Liver (tissue), 9 donors: ENCODE measurements around the gene KSR1. TPM values are rescaled to one million over a fixed set of nuclear protein-coding genes. Genes with fewer than 3 reads are reported as not detected.

ENCODE experiments used
- DNase-seq: peaks from one replicate; pipeline ENCODE4 v3.0.0-alpha.2; 2017; ENCODE audit warnings: low spot score
- H3K27ac ChIP-seq, 2 donors: one replicate each; pipeline ENCODE4 v1.7.0; 2013; ENCODE audit warnings: inconsistent platforms in 2 of 2, low read length in 2 of 2, control low read depth in 1 of 2, low read depth in 1 of 2, mild to moderate bottlenecking in 1 of 2
- H3K27me3 ChIP-seq, 4 donors: one replicate each; pipeline versions ENCODE4 v1.6.1 to v1.7.0; 2013; ENCODE audit warnings: low read length in 3 of 4, inconsistent platforms in 1 of 4, mild to moderate bottlenecking in 1 of 4, moderate library complexity in 1 of 4; ENCODE audit not compliant: control insufficient read depth in 4 of 4, insufficient read depth in 4 of 4
- H3K36me3 ChIP-seq, 4 donors: one replicate each; pipeline versions ENCODE4 v1.6.1 to v1.7.0; 2013; ENCODE audit warnings: low read length in 3 of 4, mild to moderate bottlenecking in 3 of 4, low read depth in 1 of 4, moderate library complexity in 1 of 4; ENCODE audit not compliant: control insufficient read depth in 4 of 4, insufficient read depth in 3 of 4
- H3K4me1 ChIP-seq, 4 donors: one replicate each; pipeline versions ENCODE4 v1.6.1 to v1.7.0; 2013; ENCODE audit warnings: low read length in 3 of 4, mild to moderate bottlenecking in 3 of 4, moderate library complexity in 1 of 4; ENCODE audit not compliant: control insufficient read depth in 4 of 4, insufficient read depth in 4 of 4
- H3K4me3 ChIP-seq, 3 donors: one replicate each; pipeline versions ENCODE4 v1.6.1 to v1.7.0; 2013; ENCODE audit warnings: low read length in 3 of 3, control low read depth in 1 of 3, low read depth in 1 of 3, mild to moderate bottlenecking in 1 of 3
- H3K9ac ChIP-seq, 2 donors: one replicate each; pipeline ENCODE4 v1.7.0; 2013; ENCODE audit warnings: low read length in 2 of 2, mild to moderate bottlenecking in 2 of 2, moderate library complexity in 2 of 2, control low read depth in 1 of 2, low read depth in 1 of 2
- H3K9me3 ChIP-seq, 4 donors: one replicate each; pipeline versions ENCODE4 v1.6.1 to v1.7.0; 2013; ENCODE audit warnings: low read length in 3 of 4; ENCODE audit not compliant: control insufficient read depth in 4 of 4
- ATF3 ChIP-seq: IDR thresholded peaks from 2 replicates; pipeline ENCODE4 v1.6.1; 2016; ENCODE audit warnings: antibody characterized with exemption
- CTCF ChIP-seq: fragments of 150-350 bp; IDR thresholded peaks from 2 replicates; pipeline ENCODE4 v1.5.1; 2017; ENCODE audit warnings: improper control_type of control experiment, low read depth, low read length; ENCODE audit not compliant: missing input control
- EGR1 ChIP-seq, 2 donors: IDR thresholded peaks; 2 replicates each; pipeline ENCODE4 v1.6.1; 2016 to 2018; ENCODE audit warnings: antibody characterized with exemption in 2 of 2, low read depth in 2 of 2
- FOXA1 ChIP-seq: IDR thresholded peaks from 2 replicates; pipeline ENCODE4 v1.6.1; 2016; ENCODE audit warnings: antibody characterized with exemption
- FOXA2 ChIP-seq: IDR thresholded peaks from 2 replicates; pipeline ENCODE4 v1.6.1; 2016; ENCODE audit warnings: antibody characterized with exemption
- GABPA ChIP-seq, 2 donors: IDR thresholded peaks in 1 of 2; conservative IDR thresholded peaks in 1 of 2; 2 replicates each; pipeline ENCODE4 v1.6.1; 2016; ENCODE audit warnings: antibody characterized with exemption in 2 of 2, mild to moderate bottlenecking in 1 of 2, moderate library complexity in 1 of 2
- HNF4A ChIP-seq, 2 donors: conservative IDR thresholded peaks; 2 replicates each; pipeline ENCODE4 v1.6.1; 2016; ENCODE audit warnings: antibody characterized with exemption in 2 of 2, mild to moderate bottlenecking in 2 of 2
- HNF4G ChIP-seq: IDR thresholded peaks from 2 replicates; pipeline ENCODE4 v1.6.1; 2016; ENCODE audit warnings: antibody characterized with exemption
- JUND ChIP-seq, 2 donors: IDR thresholded peaks; 2 replicates each; pipeline ENCODE4 v1.6.1; 2016; ENCODE audit warnings: antibody characterized with exemption in 2 of 2
- MAX ChIP-seq: IDR thresholded peaks from 2 replicates; pipeline ENCODE4 v1.6.1; 2016; ENCODE audit warnings: antibody characterized with exemption
- NR2F2 ChIP-seq: IDR thresholded peaks from 2 replicates; pipeline ENCODE4 v1.6.1; 2016; ENCODE audit warnings: antibody characterized with exemption
- RAD21 ChIP-seq, 2 donors: IDR thresholded peaks; 2 replicates each; pipeline ENCODE4 v1.6.1; 2016; ENCODE audit warnings: antibody characterized with exemption in 2 of 2, mild to moderate bottlenecking in 2 of 2
- REST ChIP-seq: IDR thresholded peaks from 2 replicates; pipeline ENCODE4 v1.6.1; 2016; ENCODE audit warnings: antibody characterized with exemption, mild to moderate bottlenecking
- RXRA ChIP-seq, 2 donors: IDR thresholded peaks; 2 replicates each; pipeline ENCODE4 v1.6.1; 2017 to 2018; ENCODE audit warnings: antibody characterized with exemption in 2 of 2, mild to moderate bottlenecking in 1 of 2
- SP1 ChIP-seq: IDR thresholded peaks from 2 replicates; pipeline ENCODE4 v1.6.1; 2018; ENCODE audit warnings: antibody characterized with exemption, mild to moderate bottlenecking
- TAF1 ChIP-seq: conservative IDR thresholded peaks from 2 replicates; pipeline ENCODE4 v1.6.1; 2016; ENCODE audit warnings: antibody characterized with exemption, mild to moderate bottlenecking
- YY1 ChIP-seq: IDR thresholded peaks from 2 replicates; pipeline ENCODE4 v1.6.1; 2016; ENCODE audit warnings: antibody characterized with exemption, mild to moderate bottlenecking
- ZBTB33 ChIP-seq: IDR thresholded peaks from 2 replicates; pipeline ENCODE4 v1.6.1; 2016; ENCODE audit warnings: antibody characterized with exemption
- WGBS: extraction: QIAGEN DNeasy Blood & Tissue Kit; methylation state at CpG from one replicate; pipeline ENCODE4 v1.1.7; 2013; 5-methylcytosine and 5-hydroxymethylcytosine counted together
- polyA plus RNA-seq, 2 donors: library from polyadenylated mRNA; stranded (reverse) in 1 of 2; unstranded in 1 of 2; fragments of 200-250 nt in 1 of 2; fragments of >200 nt in 1 of 2; fragmentation: Nextera tagmentation in 1 of 2; extraction: Ambion mirVana in 1 of 2; gene quantifications; one replicate each; pipeline versions ENCODE4 v1.2.1 to v1.2.3, GENCODE V29; 2013 to 2015
- total RNA-seq, 2 donors: library from RNA; depleted of rRNA; stranded (reverse); fragments of >200 nt; gene quantifications; one replicate each; pipeline ENCODE4 v1.2.3, GENCODE V29; 2014
- donor health status: healthy.
- donor health status: healthy.
- donor health status: healthy.
- donor health status: healthy.
- donor health status: healthy.

The KSR1 gene
- total and polyA plus RNA-seq, 4 donors, result 1.2 to 9.0 (median 4.1) TPM

GRCh38 chr17:27514595-27515413 is 58.6 kb downstream of the KSR1 start:
- no peak for DNase-seq
- Histone ChIP-seq H3K9ac (no peak overlapping the region), H3K36me3 (no peaks in the 10 kb centered on the region), H3K27me3 (no peaks in the 10 kb centered on the region), H3K4me3 (no peak overlapping the region), H3K9me3 (no peaks in the 10 kb centered on the region), H3K27ac (no peak overlapping the region), H3K4me1 (no peaks in the 10 kb centered on the region)
- WGBS, result 89% methylated on average over 7 of the region's 7 CpGs
- TF ChIP-seq ATF3 (no peak), CTCF (no peak), MAX (no peak), ZBTB33 (no peak), FOXA2 (no peak), RXRA (IDR thresholded peaks at IDR 0.05) (no peak), SP1 (no peak), FOXA1 (no peak), HNF4G (no peak), GABPA (IDR thresholded peaks at IDR 0.05 in 1 of 2, conservative IDR thresholded peaks at IDR 0.05 in 1 of 2) (no peak), TAF1 (no peak), HNF4A (conservative IDR thresholded peaks at IDR 0.05) (no peak), REST (no peak), JUND (IDR thresholded peaks at IDR 0.05) (no peak), NR2F2 (no peak), YY1 (no peak), RAD21 (IDR thresholded peaks at IDR 0.05) (no peak), EGR1 (IDR thresholded peaks at IDR 0.05; ENCODE audit: low read depth in 2 of 2) (no peak)
